HG03457 (cell line): ENCODE results near the gene PTPRN2.

Experiments
- ATAC-seq: cut with Tn5 transposase; IDR thresholded peaks from one replicate; pipeline ENCODE4 v1.9.1; 2021; ENCODE audit warnings: moderate number of reproducible peaks; ENCODE audit not compliant: unreplicated experiment

PTPRN2 gene

GRCh38 chr7:157874208-157874816, 713.3 kb downstream of the PTPRN2 start:
- ATAC-seq = no peak

GRCh38 chr7:157873664-157874063, 714.0 kb downstream of the PTPRN2 start:
- ATAC-seq = no peak

GRCh38 chr7:157873181-157873580, 714.4 kb downstream of the PTPRN2 start:
- no peak for ATAC-seq

GRCh38 chr7:157872447-157872846, 715.2 kb downstream of the PTPRN2 start:
- ATAC-seq = no peak

- no peak for ATAC-seq
These were observed 715.9 kb downstream of the PTPRN2 start for GRCh38 chr7:157871681-157872080.

GRCh38 chr7:157870644-157871290, 716.9 kb downstream of the PTPRN2 start:
- ATAC-seq = no peak

GRCh38 chr7:157869793-157870192, 717.8 kb downstream of the PTPRN2 start:
- no peak for ATAC-seq

- no peak for ATAC-seq
These were observed 719.8 kb downstream of the PTPRN2 start for GRCh38 chr7:157867685-157868305.

- no peak for ATAC-seq
These were observed 721.2 kb downstream of the PTPRN2 start for GRCh38 chr7:157866336-157866924.

- ATAC-seq = no peak
These were observed 722.1 kb downstream of the PTPRN2 start for GRCh38 chr7:157865351-157866165.

- no peak for ATAC-seq
These were observed 722.7 kb downstream of the PTPRN2 start for GRCh38 chr7:157864911-157865310.

GRCh38 chr7:157863906-157864810, 723.5 kb downstream of the PTPRN2 start:
- no peak for ATAC-seq

GRCh38 chr7:157863176-157863575, 724.4 kb downstream of the PTPRN2 start:
- ATAC-seq = no peak

- ATAC-seq = no peak
These were observed 724.9 kb downstream of the PTPRN2 start for GRCh38 chr7:157862731-157863130.

- no peak for ATAC-seq
These were observed 726.1 kb downstream of the PTPRN2 start for GRCh38 chr7:157861551-157861950.

GRCh38 chr7:157861031-157861491, 726.6 kb downstream of the PTPRN2 start:
- no peak for ATAC-seq

- no peak for ATAC-seq
These were observed 727.2 kb downstream of the PTPRN2 start for GRCh38 chr7:157860406-157860805.

GRCh38 chr7:157859915-157860314, 727.7 kb downstream of the PTPRN2 start:
- ATAC-seq = no peak

- ATAC-seq = no peak
These were observed 730.0 kb downstream of the PTPRN2 start for GRCh38 chr7:157857578-157858075.
